B cell (primary cell): ENCODE data around the gene PTGIR. TPM values are rescaled to one million over a fixed set of nuclear protein-coding genes. Genes with fewer than 3 reads are reported as not detected.

ENCODE experiments used
- ATAC-seq: fragments of 200-7000 bp; cut with Tn5 transposase; one replicate; pipeline ENCODE4 v1.10.0; 2021; ENCODE audit warnings: low read depth, mild to moderate bottlenecking, moderate number of reproducible peaks, moderate library complexity
- CTCF ChIA-PET: fragments of 350-600 bp; sonication (Branson Sonifier 250); formaldehyde crosslinking; loops from one replicate; lab custom pipeline; 2021; ENCODE audit warnings: antibody characterized with exemption, inconsistent platforms; lab: Charles Lee
- POLR2A ChIA-PET: fragments of 350-600 bp; sonication (Branson Sonifier 250); formaldehyde crosslinking; loops from one replicate; lab custom pipeline; 2021; ENCODE audit warnings: antibody characterized with exemption; lab: Charles Lee
- DNase-seq: peaks from one replicate; pipeline ENCODE4 v3.0.0; 2013
- H2AFZ ChIP-seq: 2 replicates; pipeline ENCODE4 v1.6.1; 2012; ENCODE audit warnings: mild to moderate bottlenecking, low read depth, low read length; ENCODE audit not compliant: insufficient read depth, poor library complexity, severe bottlenecking
- H3K27ac ChIP-seq, 2 donors: 1 replicate in 1 of 2; 2 replicates in 1 of 2; pipeline ENCODE4 v1.5.1; 2012 to 2013; ENCODE audit warnings: low read length in 2 of 2, mild to moderate bottlenecking in 2 of 2, moderate library complexity in 1 of 2
- H3K27me3 ChIP-seq, 4 experiments: fragments of 200-600 bp in 1 of 4; sonication (generic) in 1 of 4; replicated peaks in 1 of 4; 1 replicate in 2 of 4; 2 replicates in 2 of 4; pipeline versions ENCODE4 v1.6.1 to v1.7.0; 2013 to 2016; ENCODE audit warnings: low read length in 3 of 4, mild to moderate bottlenecking in 2 of 4, mixed read lengths in 1 of 4, moderate library complexity in 1 of 4; ENCODE audit not compliant: insufficient read depth in 4 of 4, control insufficient read depth in 3 of 4; ENCODE audit errors: control extremely low read depth in 1 of 4
- H3K36me3 ChIP-seq, 2 experiments: replicated peaks in 1 of 2; 1 replicate in 1 of 2; 2 replicates in 1 of 2; pipeline versions ENCODE4 v1.6.1 to v1.7.1; 2013; ENCODE audit warnings: low read length in 1 of 2; ENCODE audit not compliant: insufficient read depth in 2 of 2, control insufficient read depth in 1 of 2; ENCODE audit errors: control extremely low read depth in 1 of 2, extremely low read depth in 1 of 2
- H3K4me1 ChIP-seq, 2 donors: fragments of 200-600 bp in 1 of 2; sonication (generic) in 1 of 2; 1 replicate in 1 of 2; 2 replicates in 1 of 2; pipeline versions ENCODE4 v1.5.1 to v1.6.1; 2013 to 2017; ENCODE audit warnings: low read length in 2 of 2; ENCODE audit not compliant: control insufficient read depth in 2 of 2, insufficient read depth in 2 of 2
- H3K4me2 ChIP-seq: replicated peaks from 2 replicates; pipeline ENCODE3; 2012; ENCODE audit warnings: mild to moderate bottlenecking, low read depth, low read length; ENCODE audit not compliant: poor library complexity, severe bottlenecking
- H3K4me3 ChIP-seq, 5 experiments: fragments of 200-600 bp in 1 of 5; sonication (generic) in 1 of 5; 1 replicate in 3 of 5; 2 replicates in 2 of 5; pipeline versions ENCODE4 v1.5.1 to v1.7.0; 2011 to 2016; ENCODE audit warnings: low read length in 4 of 5, mild to moderate bottlenecking in 4 of 5, low read depth in 2 of 5, control low read depth in 1 of 5, moderate library complexity in 1 of 5; ENCODE audit not compliant: insufficient read depth in 1 of 5; ENCODE audit errors: control extremely low read depth in 1 of 5, extremely low read depth in 1 of 5
- H3K79me2 ChIP-seq: fragments of 200-600 bp; sonication (generic); one replicate; pipeline ENCODE4 v1.6.0; 2016; ENCODE audit warnings: low read length; ENCODE audit not compliant: control insufficient read depth, insufficient read depth
- H3K9ac ChIP-seq: fragments of 200-600 bp; sonication (generic); 2 replicates; pipeline ENCODE4 v1.6.1; 2017; ENCODE audit warnings: mild to moderate bottlenecking, low read length, moderate library complexity
- H3K9me3 ChIP-seq, 3 donors: one replicate each; pipeline versions ENCODE4 v1.6.1 to v1.7.1; 2013; ENCODE audit warnings: low read length in 2 of 3; ENCODE audit not compliant: control insufficient read depth in 2 of 3, insufficient read depth in 1 of 3; ENCODE audit errors: control extremely low read depth in 1 of 3
- H4K20me1 ChIP-seq: 2 replicates; pipeline ENCODE4 v1.6.0; 2012; ENCODE audit warnings: mild to moderate bottlenecking, low read length; ENCODE audit not compliant: insufficient read depth, control insufficient read depth, poor library complexity, severe bottlenecking
- H3K27ac Mint-ChIP-seq: one replicate; pipeline ENCODE4 v1.8.0; 2021; ENCODE audit warnings: mixed read lengths
- H3K27me3 Mint-ChIP-seq: one replicate; pipeline ENCODE4 v1.8.0; 2021; ENCODE audit warnings: mixed read lengths
- H3K4me1 Mint-ChIP-seq: one replicate; pipeline ENCODE4 v1.8.0; 2021; ENCODE audit warnings: mixed read lengths
- H3K4me3 Mint-ChIP-seq: one replicate; pipeline ENCODE4 v1.8.0; 2021; ENCODE audit warnings: mixed read lengths
- H3K9me3 Mint-ChIP-seq: one replicate; pipeline ENCODE4 v1.8.0; 2022; ENCODE audit warnings: mixed read lengths; ENCODE audit not compliant: insufficient read depth
- CTCF ChIP-seq: fragments of 200-600 bp; IDR thresholded peaks from one replicate; pipeline ENCODE4 v1.8.0; 2022; ENCODE audit warnings: antibody characterized with exemption, mild to moderate bottlenecking
- EZH2 ChIP-seq: IDR thresholded peaks from 2 replicates; pipeline ENCODE4 v1.6.1; 2012; ENCODE audit warnings: borderline replicate concordance, low read depth, mild to moderate bottlenecking, moderate library complexity, low read length; ENCODE audit not compliant: insufficient read depth, poor library complexity, severe bottlenecking
- WGBS: methylation state at CpG from one replicate; pipeline ENCODE4 v1.1.5; 2013; ENCODE audit warnings: missing lambda C conversion rate; ENCODE audit not compliant: insufficient coverage; 5-methylcytosine and 5-hydroxymethylcytosine counted together
- intact Hi-C: fragments of 100-400 bp; cut with micrococcal nuclease; formaldehyde crosslinking; loops from one replicate; pipeline ENCODE4 v1.10.0; 2022
- polyA plus RNA-seq: library from polyadenylated mRNA; depleted of rRNA; stranded (reverse); fragments of >200 nt; gene quantifications from 2 replicates; pipeline ENCODE4 v1.2.3, GENCODE V29; 2012
- total RNA-seq, 2 donors: library from RNA; stranded (reverse); fragments of 120-200 nt in 1 of 2; gene quantifications; 1 replicate in 1 of 2; 2 replicates in 1 of 2; pipeline versions ENCODE4 v1.2.3 to v1.2.4, GENCODE V29; 2013 to 2022

PTGIR gene
- total and polyA plus RNA-seq, 2 donors (not counting 1 experiment from before 2014, with no cell fraction given), result 1.9 to 2.1 TPM

- peaks cover 19 to 30% of the 10 kb centered on the region in 2 donors for H3K4me1 ChIP-seq
- peaks cover 1 to 13% (median 12%) of the 10 kb centered on the region in 3 donors for H3K9me3 ChIP-seq
- POLR2A ChIA-PET, result interaction anchor here (0.9 to 2.6 kb wide), 8 partner anchors 11 to 531 kb away, joined by 3 to 20 read pairs (median 8); partner anchors contain the start of genes AP2S1, DACT3 and ZC3H4
- peak overlapping the region; percentile 98 to 100 for H3K27ac ChIP-seq
- Mint-ChIP-seq H3K27me3 (no peaks in the 10 kb centered on the region), H3K4me1 (peaks cover 31% of the 10 kb centered on the region), H3K27ac (peak overlapping the region; percentile 100), H3K9me3 (peaks cover 8% of the 10 kb centered on the region), H3K4me3 (peak overlapping the region; percentile 100)
- peak overlapping the region; percentile 91 for H2AFZ ChIP-seq
- H4K20me1 ChIP-seq, result peaks cover 36% of the 10 kb centered on the region
- peak overlapping the region; percentile 64 to 100 (median 99) for H3K4me3 ChIP-seq
- TF ChIP-seq CTCF, result no peak
- no peak for TF ChIP-seq EZH2
- peaks cover 31% of the 10 kb centered on the region for H3K79me2 ChIP-seq
- CTCF ChIA-PET, result interaction anchor here (1.2 to 6.6 kb wide), 6 partner anchors 15 to 149 kb away, joined by 3 to 92 read pairs (median 8); partner anchors contain the start of genes DACT3 and GNG8
- WGBS, result no CpG with 5 or more reads among the region's 9 CpGs
- peak overlapping the region; percentile 100 for H3K4me2 ChIP-seq
- peaks cover 0 to 4% of the 10 kb centered on the region in 2 experiments for H3K36me3 ChIP-seq
- DNase-seq, result no peak
- no peak for ATAC-seq
- intact Hi-C loops, result loop anchor here (1.0 to 5.0 kb wide), 9 partner anchors 15 to 1762 kb away; partner anchors contain the start of genes AP2S1, DACT3, FKRP and STRN4
- peak overlapping the region; percentile 91 for H3K9ac ChIP-seq
- H3K27me3 ChIP-seq, result no peaks in the 10 kb centered on the region
Measured at GRCh38 chr19:46599716-46600373, 25.0 kb downstream of the PTGIR start.

GRCh38 chr19:46598372-46598917 lies 26.4 kb downstream of the PTGIR start:
- peaks cover 8% of the 10 kb centered on the region for H3K9me3 Mint-ChIP-seq
- ATAC-seq (no peak), DNase-seq (no peak)
- H3K36me3 ChIP-seq, result no peaks in the 10 kb centered on the region
- CTCF ChIA-PET, result interaction anchor here (0.7 to 2.0 kb wide), 2 partner anchors 9 to 63 kb away, joined by 3 to 13 read pairs; partner anchors contain the start of gene DACT3
- peaks cover 22% of the 10 kb centered on the region for H4K20me1 ChIP-seq
- POLR2A ChIA-PET, result interaction anchor here (0.7 kb wide), 1 partner anchor 265 kb away, joined by 4 read pairs; no protein-coding TSS in a partner anchor
- TF ChIP-seq CTCF, result no peak
- TF ChIP-seq EZH2, result no peak
- H3K4me3 Mint-ChIP-seq, result no peak overlapping the region
- H3K27me3 Mint-ChIP-seq, result no peaks in the 10 kb centered on the region
- H3K4me3 ChIP-seq, result no peak overlapping the region
- peaks cover 21% of the 10 kb centered on the region for H3K79me2 ChIP-seq
- no CpG with 5 or more reads among the region's 4 CpGs for WGBS
- H3K9ac ChIP-seq, result no peak overlapping the region
- no peak overlapping the region for H2AFZ ChIP-seq
- peaks cover 1 to 13% (median 12%) of the 10 kb centered on the region in 3 donors for H3K9me3 ChIP-seq
- H3K4me2 ChIP-seq, result no peak overlapping the region
- H3K27ac Mint-ChIP-seq, result no peak overlapping the region
- no peaks in the 10 kb centered on the region for H3K27me3 ChIP-seq
- H3K4me1 Mint-ChIP-seq, result peaks cover 28% of the 10 kb centered on the region
- no peak overlapping the region for H3K27ac ChIP-seq
- intact Hi-C loops, result no loop called here
- peaks cover 19 to 29% of the 10 kb centered on the region in 2 donors for H3K4me1 ChIP-seq
